HCT116 (cell line): Measurements from ENCODE around the gene CDH26. TPM values are rescaled to one million over a fixed set of nuclear protein-coding genes. Genes with fewer than 3 reads are reported as not detected.

ENCODE experiments used
- ATAC-seq: fragments of 200-7000 bp; cut with Tn5 transposase; 2 replicates; pipeline ENCODE4 v1.9.1; 2020; ENCODE audit warnings: mild to moderate bottlenecking, moderate library complexity
- BruUV-seq: library from RNA; stranded (reverse); fragments of 400-500 nt; replicated peaks from 2 replicates; lab custom pipeline; 2021; lab: Mats Ljungman, UMichigan
- CTCF ChIA-PET: fragments of 300-600 bp; sonication (Branson Sonifier 250); formaldehyde crosslinking; loops from one replicate; lab custom pipeline; 2021; ENCODE audit warnings: antibody characterized with exemption; lab: Charles Lee
- POLR2A ChIA-PET: fragments of 300-600, 350-600 bp; sonication (Branson Sonifier 250); formaldehyde crosslinking; loops from one replicate; lab custom pipeline; 2021; ENCODE audit warnings: antibody characterized with exemption; lab: Charles Lee
- RAD21 ChIA-PET, 2 experiments: fragments of 300-600 bp; sonication (Branson Sonifier 250); formaldehyde crosslinking; loops; one replicate each; lab custom pipeline; 2023; ENCODE audit warnings: low total read pairs in 2 of 2; ENCODE audit not compliant: uncharacterized antibody in 2 of 2, unreplicated experiment in 2 of 2, low non-redundant PET in 1 of 2; lab: Charles Lee
- DNase-seq: peaks from one replicate; pipeline ENCODE4 v3.0.0-alpha.2; 2010; ENCODE audit warnings: low read depth, low spot score
- H2AFZ ChIP-seq: fragments of 200-600 bp; shearing (Covaris generic), sonication (generic); 2 replicates; pipeline ENCODE4 v1.6.1; 2017; ENCODE audit warnings: low read depth, mixed run types, mixed read lengths, antibody characterized with exemption, low read length; ENCODE audit not compliant: poor library complexity, severe bottlenecking
- H3K27ac ChIP-seq: 2 replicates; pipeline ENCODE4 v1.5.1; 2012; ENCODE audit warnings: low read depth, low read length
- H3K27me3 ChIP-seq: fragments of 200-600 bp; sonication (generic); 2 replicates; pipeline ENCODE4 v1.6.1; 2016; ENCODE audit warnings: mixed run types, low read length, mixed read lengths; ENCODE audit not compliant: insufficient read depth
- H3K36me3 ChIP-seq, 2 experiments: fragments of 200-500 bp in 1 of 2; fragments of 200-600 bp in 1 of 2; sonication (Bioruptor generic) in 1 of 2; sonication (generic) in 1 of 2; 2 replicates each; pipeline versions ENCODE4 v1.5.1 to v1.6.1; 2014 to 2016; ENCODE audit warnings: low read length in 2 of 2, inconsistent platforms in 1 of 2, mixed read lengths in 1 of 2, mixed run types in 1 of 2; ENCODE audit not compliant: insufficient read depth in 2 of 2, control insufficient read depth in 1 of 2
- H3K4me1 ChIP-seq, 2 experiments: fragments of 200-600 bp in 1 of 2; sonication (generic) in 1 of 2; 2 replicates each; pipeline versions ENCODE4 v1.5.1 to v1.6.1; 2012 to 2017; ENCODE audit warnings: low read length in 2 of 2, inconsistent platforms in 1 of 2, mild to moderate bottlenecking in 1 of 2, mixed read lengths in 1 of 2, mixed run types in 1 of 2, moderate library complexity in 1 of 2; ENCODE audit not compliant: insufficient read depth in 2 of 2, control insufficient read depth in 1 of 2
- H3K4me2 ChIP-seq: fragments of 200-600 bp; sonication (generic); 2 replicates; pipeline ENCODE4 v1.6.1; 2017; ENCODE audit warnings: mixed run types, low read length, mixed read lengths
- H3K4me3 ChIP-seq, 2 experiments: fragments of 200-600 bp in 1 of 2; sonication (generic) in 1 of 2; replicated peaks in 1 of 2; 2 replicates each; pipeline ENCODE4 v1.5.1; 2011 to 2016; ENCODE audit warnings: low read length in 2 of 2, control low read depth in 1 of 2, low read depth in 1 of 2, mild to moderate bottlenecking in 1 of 2, mixed read lengths in 1 of 2, mixed run types in 1 of 2
- H3K79me2 ChIP-seq: fragments of 200-600 bp; sonication (generic); 2 replicates; pipeline ENCODE4 v1.6.1; 2017; ENCODE audit warnings: mild to moderate bottlenecking, mixed run types, low read length, moderate library complexity, mixed read lengths; ENCODE audit not compliant: insufficient read depth
- H3K9ac ChIP-seq: fragments of 200-600 bp; sonication (generic); 2 replicates; pipeline ENCODE4 v1.6.1; 2016; ENCODE audit warnings: low read length, mixed read lengths
- H3K9me2 ChIP-seq: fragments of 200-600 bp; sonication (generic), shearing (Covaris generic); 2 replicates; pipeline ENCODE4 v1.6.1; 2017; ENCODE audit warnings: mixed run types, mild to moderate bottlenecking, moderate library complexity; ENCODE audit not compliant: insufficient read depth
- H3K9me3 ChIP-seq, 2 experiments: fragments of 200-500 bp in 1 of 2; fragments of 200-600 bp in 1 of 2; sonication (Bioruptor generic) in 1 of 2; sonication (generic) in 1 of 2; 2 replicates each; pipeline ENCODE4 v1.6.1; 2014 to 2017; ENCODE audit warnings: low read length in 2 of 2, mixed read lengths in 2 of 2, inconsistent platforms in 1 of 2, low read depth in 1 of 2, mild to moderate bottlenecking in 1 of 2, mixed run types in 1 of 2, moderate library complexity in 1 of 2; ENCODE audit not compliant: control insufficient read depth in 1 of 2, insufficient read depth in 1 of 2
- H4K20me1 ChIP-seq: fragments of 200-600 bp; sonication (generic), shearing (Covaris generic); 2 replicates; pipeline ENCODE4 v1.6.1; 2017; ENCODE audit warnings: mixed run types, mild to moderate bottlenecking, moderate library complexity; ENCODE audit not compliant: insufficient read depth
- EZH2 ChIP-seq: fragments of 200-600 bp; sonication (generic); IDR thresholded peaks from 2 replicates; pipeline ENCODE4 v1.6.1; 2017; ENCODE audit warnings: antibody characterized with exemption, mixed run types
- SIN3A ChIP-seq: IDR thresholded peaks from 2 replicates; pipeline ENCODE4 v1.6.1; 2012; ENCODE audit warnings: low read depth
- intact Hi-C: fragments of 100-400 bp; cut with micrococcal nuclease; formaldehyde crosslinking; loops from 2 replicates; pipeline ENCODE4 v1.10.0; 2022
- total RNA-seq: library from RNA; stranded (reverse); gene quantifications from one replicate; pipeline ENCODE4 v1.2.1, GENCODE V29; 2021; ENCODE audit not compliant: unreplicated experiment
- TF ChIP-seq, protein P1 (sequence below), 3 experiments: fragments of 200-600 bp in 1 of 3; sonication (generic) in 1 of 3; IDR thresholded peaks in 2 of 3; conservative IDR thresholded peaks in 1 of 3; 2 replicates each; pipeline ENCODE4 v1.5.1; 2012 to 2017; ENCODE audit warnings: low read depth in 2 of 3, low read length in 2 of 3, antibody characterized with exemption in 1 of 3, borderline replicate concordance in 1 of 3, control low read depth in 1 of 3, mild to moderate bottlenecking in 1 of 3, mixed read lengths in 1 of 3, mixed run types in 1 of 3, moderate library complexity in 1 of 3; ENCODE audit not compliant: insufficient read depth in 1 of 3

The CDH26 gene
- total RNA-seq, 1 experiment from 2014 or later: 0.34 TPM

GRCh38 chr20:59999502-59999901 lies 41.3 kb downstream of the CDH26 start (continued):
- TF ChIP-seq, protein P1, sequence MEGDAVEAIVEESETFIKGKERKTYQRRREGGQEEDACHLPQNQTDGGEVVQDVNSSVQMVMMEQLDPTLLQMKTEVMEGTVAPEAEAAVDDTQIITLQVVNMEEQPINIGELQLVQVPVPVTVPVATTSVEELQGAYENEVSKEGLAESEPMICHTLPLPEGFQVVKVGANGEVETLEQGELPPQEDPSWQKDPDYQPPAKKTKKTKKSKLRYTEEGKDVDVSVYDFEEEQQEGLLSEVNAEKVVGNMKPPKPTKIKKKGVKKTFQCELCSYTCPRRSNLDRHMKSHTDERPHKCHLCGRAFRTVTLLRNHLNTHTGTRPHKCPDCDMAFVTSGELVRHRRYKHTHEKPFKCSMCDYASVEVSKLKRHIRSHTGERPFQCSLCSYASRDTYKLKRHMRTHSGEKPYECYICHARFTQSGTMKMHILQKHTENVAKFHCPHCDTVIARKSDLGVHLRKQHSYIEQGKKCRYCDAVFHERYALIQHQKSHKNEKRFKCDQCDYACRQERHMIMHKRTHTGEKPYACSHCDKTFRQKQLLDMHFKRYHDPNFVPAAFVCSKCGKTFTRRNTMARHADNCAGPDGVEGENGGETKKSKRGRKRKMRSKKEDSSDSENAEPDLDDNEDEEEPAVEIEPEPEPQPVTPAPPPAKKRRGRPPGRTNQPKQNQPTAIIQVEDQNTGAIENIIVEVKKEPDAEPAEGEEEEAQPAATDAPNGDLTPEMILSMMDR (IDR thresholded peaks at IDR 0.05 in 2 of 3, conservative IDR thresholded peaks at IDR 0.05 in 1 of 3; ENCODE audit: borderline replicate concordance in 1 of 3, insufficient read depth in 1 of 3, low read depth in 2 of 3, low read length in 2 of 3): no peak
- no peak for TF ChIP-seq EZH2

DNA sequence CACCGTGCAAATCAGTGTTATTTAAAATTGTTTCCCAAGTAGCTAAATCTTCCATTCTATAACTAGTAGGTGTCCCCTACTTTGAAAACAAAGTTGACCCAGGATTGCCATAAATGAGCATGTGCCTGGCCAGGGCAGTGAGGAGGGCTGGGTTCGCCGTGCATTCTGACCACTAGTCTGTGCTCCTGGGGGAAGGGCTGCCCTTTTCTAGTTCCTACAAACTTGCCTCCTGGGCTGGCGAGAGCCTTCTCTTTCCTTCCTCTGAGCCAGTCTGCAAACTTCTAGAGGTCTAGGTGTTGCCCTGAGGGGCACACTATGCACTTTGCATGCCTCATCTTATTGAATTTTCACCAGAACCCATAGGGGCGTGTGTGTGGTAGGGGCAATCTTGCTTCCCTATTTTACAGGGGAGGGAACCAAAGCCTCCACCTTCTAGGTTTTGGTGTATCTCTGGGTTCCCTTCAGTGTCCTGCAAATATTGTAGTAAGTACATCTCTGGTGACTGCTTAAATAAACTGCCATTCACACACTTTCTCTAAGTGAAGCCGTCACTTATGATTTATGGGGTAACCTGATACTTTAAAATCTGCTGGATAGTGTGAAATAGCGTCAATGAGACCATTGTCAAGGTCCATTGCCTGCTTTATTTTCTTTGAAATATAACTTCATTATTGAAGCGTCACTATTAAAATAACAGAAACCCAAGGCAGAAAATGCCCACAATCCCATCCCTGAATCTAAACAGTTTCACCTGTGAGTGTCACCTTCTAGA lies 42.2 kb downstream of the CDH26 start:
- H3K36me3 ChIP-seq: no peaks in the 10 kb centered on the region
- peaks cover 11% of the 10 kb centered on the region; the same call in 1 of the 2 replicates for H3K27me3 ChIP-seq
- H3K79me2 ChIP-seq: no peaks in the 10 kb centered on the region
- CTCF ChIA-PET: no interaction called here
- no peak for ATAC-seq
- no peak for TF ChIP-seq SIN3A
- TF ChIP-seq, protein P1 (IDR thresholded peaks at IDR 0.05 in 2 of 3, conservative IDR thresholded peaks at IDR 0.05 in 1 of 3; ENCODE audit: borderline replicate concordance in 1 of 3, insufficient read depth in 1 of 3, low read depth in 2 of 3, low read length in 2 of 3): 0 out of 6 replicates have a peak, but pooled peaks of 1 of the 3 experiments have one; percentile 8
- H3K4me1 ChIP-seq: peaks cover 4 to 7% of the 10 kb centered on the region in 2 experiments; a peak in 2 of 4 replicates
- no peak overlapping the region for H3K4me3 ChIP-seq
- H3K4me2 ChIP-seq: peak overlapping the region; percentile 7; the same call in 1 of the 2 replicates
- H3K27ac ChIP-seq: no peak overlapping the region
- no peak overlapping the region for H3K9ac ChIP-seq
- intact Hi-C loops: no loop called here
- no peak for DNase-seq
- no peaks in the 10 kb centered on the region for H3K9me2 ChIP-seq
- BruUV-seq: no TSS peak
- no peak overlapping the region for H2AFZ ChIP-seq
- RAD21 ChIA-PET: no interaction called here
- H4K20me1 ChIP-seq: no peaks in the 10 kb centered on the region
- H3K9me3 ChIP-seq: no peaks in the 10 kb centered on the region
- POLR2A ChIA-PET: no interaction called here
